ENCODE data around the gene RAD17. TPM values are rescaled to one million over a fixed set of nuclear protein-coding genes. Genes with fewer than 3 reads are reported as not detected.

The RAD17 gene
- total RNA-seq, 1 experiment from 2014 or later, result 19.3 TPM

DNA sequence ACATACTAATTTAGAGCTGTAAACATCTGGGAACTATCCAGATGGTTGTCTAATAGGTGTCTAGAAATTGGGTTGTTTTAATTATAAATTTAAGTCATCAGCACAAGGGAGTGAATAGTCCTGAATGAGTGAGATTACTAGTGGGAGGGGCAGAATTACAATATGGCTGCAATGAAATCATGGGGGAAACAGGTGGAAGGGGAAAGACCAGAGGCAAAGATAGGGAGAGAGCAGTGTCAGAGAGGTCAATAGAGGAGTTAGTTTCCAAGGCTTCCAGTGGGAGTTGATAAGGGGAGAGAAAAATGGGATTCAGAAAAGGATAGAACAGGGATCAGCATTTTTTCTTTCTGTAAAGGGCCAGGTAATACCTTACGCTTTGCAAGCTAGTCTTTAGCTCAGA, 9.2 kb upstream of the RAD17 start:
- peaks cover 40% of the 10 kb centered on the region for H3K36me3 ChIP-seq (ENCODE audit: insufficient read depth, low read length, poor library complexity, severe bottlenecking)
- CTCF ChIA-PET, result no interaction called here
- H3K27ac ChIP-seq (ENCODE audit: low read depth, low read length, poor library complexity, severe bottlenecking), result no peak overlapping the region
- H3K4me1 ChIP-seq (ENCODE audit: insufficient read depth, low read length, poor library complexity, severe bottlenecking), result no peaks in the 10 kb centered on the region
- TF ChIP-seq, protein P1, sequence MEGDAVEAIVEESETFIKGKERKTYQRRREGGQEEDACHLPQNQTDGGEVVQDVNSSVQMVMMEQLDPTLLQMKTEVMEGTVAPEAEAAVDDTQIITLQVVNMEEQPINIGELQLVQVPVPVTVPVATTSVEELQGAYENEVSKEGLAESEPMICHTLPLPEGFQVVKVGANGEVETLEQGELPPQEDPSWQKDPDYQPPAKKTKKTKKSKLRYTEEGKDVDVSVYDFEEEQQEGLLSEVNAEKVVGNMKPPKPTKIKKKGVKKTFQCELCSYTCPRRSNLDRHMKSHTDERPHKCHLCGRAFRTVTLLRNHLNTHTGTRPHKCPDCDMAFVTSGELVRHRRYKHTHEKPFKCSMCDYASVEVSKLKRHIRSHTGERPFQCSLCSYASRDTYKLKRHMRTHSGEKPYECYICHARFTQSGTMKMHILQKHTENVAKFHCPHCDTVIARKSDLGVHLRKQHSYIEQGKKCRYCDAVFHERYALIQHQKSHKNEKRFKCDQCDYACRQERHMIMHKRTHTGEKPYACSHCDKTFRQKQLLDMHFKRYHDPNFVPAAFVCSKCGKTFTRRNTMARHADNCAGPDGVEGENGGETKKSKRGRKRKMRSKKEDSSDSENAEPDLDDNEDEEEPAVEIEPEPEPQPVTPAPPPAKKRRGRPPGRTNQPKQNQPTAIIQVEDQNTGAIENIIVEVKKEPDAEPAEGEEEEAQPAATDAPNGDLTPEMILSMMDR (conservative IDR thresholded peaks at IDR 0.05; ENCODE audit: low read depth, low read length), result no peak
- no peak for TF ChIP-seq EZH2 (IDR thresholded peaks at IDR 0.05; ENCODE audit: borderline replicate concordance, low read depth, low read length, poor library complexity, severe bottlenecking)
- BruUV-seq (replicated peaks), result no TSS peak
- intact Hi-C loops (cut with micrococcal nuclease; ENCODE audit: unreplicated experiment), result loop anchor here (10.0 kb wide), 1 partner anchor 266 kb away; the partner anchor contains the start of gene SLC30A5
- H3K9me3 ChIP-seq (ENCODE audit: low read depth, low read length, poor library complexity, severe bottlenecking), result no peaks in the 10 kb centered on the region
- no peak overlapping the region for H3K4me3 ChIP-seq (ENCODE audit: low read depth, low read length, poor library complexity, severe bottlenecking)
- no peak for DNase-seq (ENCODE audit: low spot score)
- POLR2A ChIA-PET (ENCODE audit: low non-redundant PET), result no interaction called here
- H3K27me3 ChIP-seq (replicated peaks; ENCODE audit: insufficient read depth, low read depth, low read length, poor library complexity), result no peaks in the 10 kb centered on the region

DNA sequence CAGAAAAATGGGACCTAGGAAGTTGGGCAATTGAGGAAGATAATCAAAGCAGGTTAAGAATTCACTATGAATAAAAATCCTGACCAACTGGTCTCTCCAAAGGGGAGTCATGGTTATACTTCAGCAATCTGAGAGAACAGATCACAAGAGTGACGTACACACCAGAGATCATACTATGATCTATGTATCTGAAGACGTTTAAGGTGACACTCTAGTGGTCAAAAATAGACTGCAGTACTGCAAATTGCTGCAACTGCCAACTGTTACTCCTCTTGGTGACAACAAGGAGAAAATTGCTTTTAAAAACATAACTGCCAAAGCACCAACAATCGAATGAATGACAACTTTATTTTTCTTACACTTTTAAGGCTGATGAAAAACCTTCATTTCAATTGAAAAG, 5.2 kb upstream of the RAD17 start:
- ChIA-PET CTCF (no interaction called here), POLR2A (ENCODE audit: low non-redundant PET) (no interaction called here)
- no peak for TF ChIP-seq EZH2 (IDR thresholded peaks at IDR 0.05; ENCODE audit: borderline replicate concordance, low read depth, low read length, poor library complexity, severe bottlenecking)
- TF ChIP-seq, protein P1 (conservative IDR thresholded peaks at IDR 0.05; ENCODE audit: low read depth, low read length), result peak; percentile 53
- peak; percentile 49 for DNase-seq (ENCODE audit: low spot score)
- Histone ChIP-seq H3K27ac (ENCODE audit: low read depth, low read length, poor library complexity, severe bottlenecking) (no peak overlapping the region), H3K27me3 (replicated peaks; ENCODE audit: insufficient read depth, low read depth, low read length, poor library complexity) (no peaks in the 10 kb centered on the region), H3K4me3 (ENCODE audit: low read depth, low read length, poor library complexity, severe bottlenecking) (no peak overlapping the region), H3K9me3 (ENCODE audit: low read depth, low read length, poor library complexity, severe bottlenecking) (no peaks in the 10 kb centered on the region), H3K36me3 (ENCODE audit: insufficient read depth, low read length, poor library complexity, severe bottlenecking) (peaks cover 42% of the 10 kb centered on the region), H3K4me1 (ENCODE audit: insufficient read depth, low read length, poor library complexity, severe bottlenecking) (peaks cover 8% of the 10 kb centered on the region)
- no TSS peak for BruUV-seq (replicated peaks)
- intact Hi-C loops (cut with micrococcal nuclease; ENCODE audit: unreplicated experiment), result loop anchor here (10.0 kb wide), 1 partner anchor 270 kb away; the partner anchor contains the start of gene SLC30A5

DNA sequence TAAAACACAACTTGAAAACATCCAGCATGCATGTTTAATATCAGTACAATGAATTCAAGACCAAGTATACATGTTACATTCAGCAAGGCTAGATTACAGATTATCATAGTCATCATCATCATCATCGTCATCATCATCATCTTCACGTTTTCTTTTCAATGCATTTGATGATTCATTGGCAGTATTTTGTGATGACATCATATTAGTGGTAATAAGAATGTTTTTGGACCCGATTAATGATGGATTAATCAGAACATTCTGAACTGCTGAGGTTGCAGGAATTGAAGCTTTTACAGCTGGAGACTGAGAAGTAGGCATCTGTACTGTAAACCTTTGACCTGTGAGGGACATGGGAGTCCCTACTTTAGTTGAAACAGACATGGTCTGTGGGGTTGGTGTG, 4.8 kb upstream of the RAD17 start:
- TF ChIP-seq, protein P1 (conservative IDR thresholded peaks at IDR 0.05; ENCODE audit: low read depth, low read length), result no peak
- no peak for TF ChIP-seq EZH2 (IDR thresholded peaks at IDR 0.05; ENCODE audit: borderline replicate concordance, low read depth, low read length, poor library complexity, severe bottlenecking)
- Histone ChIP-seq H3K4me1 (ENCODE audit: insufficient read depth, low read length, poor library complexity, severe bottlenecking) (peaks cover 8% of the 10 kb centered on the region), H3K27ac (ENCODE audit: low read depth, low read length, poor library complexity, severe bottlenecking) (no peak overlapping the region), H3K36me3 (ENCODE audit: insufficient read depth, low read length, poor library complexity, severe bottlenecking) (peaks cover 42% of the 10 kb centered on the region), H3K9me3 (ENCODE audit: low read depth, low read length, poor library complexity, severe bottlenecking) (no peaks in the 10 kb centered on the region), H3K27me3 (replicated peaks; ENCODE audit: insufficient read depth, low read depth, low read length, poor library complexity) (no peaks in the 10 kb centered on the region), H3K4me3 (ENCODE audit: low read depth, low read length, poor library complexity, severe bottlenecking) (no peak overlapping the region)
- POLR2A ChIA-PET (ENCODE audit: low non-redundant PET), result no interaction called here
- CTCF ChIA-PET, result no interaction called here
- DNase-seq (ENCODE audit: low spot score), result no peak
- no TSS peak for BruUV-seq (replicated peaks)
- intact Hi-C loops (cut with micrococcal nuclease; ENCODE audit: unreplicated experiment), result loop anchor here (10.0 kb wide), 1 partner anchor 270 kb away; the partner anchor contains the start of gene SLC30A5

Measured in A673 (cell line).